ENCODE results near the gene SPON1. TPM values are rescaled to one million over a fixed set of nuclear protein-coding genes. Genes with fewer than 3 reads are reported as not detected.

Gene SPON1
- polyA plus RNA-seq, 4 donors, result 73.8 to 93.4 (median 89.9) TPM

DNA sequence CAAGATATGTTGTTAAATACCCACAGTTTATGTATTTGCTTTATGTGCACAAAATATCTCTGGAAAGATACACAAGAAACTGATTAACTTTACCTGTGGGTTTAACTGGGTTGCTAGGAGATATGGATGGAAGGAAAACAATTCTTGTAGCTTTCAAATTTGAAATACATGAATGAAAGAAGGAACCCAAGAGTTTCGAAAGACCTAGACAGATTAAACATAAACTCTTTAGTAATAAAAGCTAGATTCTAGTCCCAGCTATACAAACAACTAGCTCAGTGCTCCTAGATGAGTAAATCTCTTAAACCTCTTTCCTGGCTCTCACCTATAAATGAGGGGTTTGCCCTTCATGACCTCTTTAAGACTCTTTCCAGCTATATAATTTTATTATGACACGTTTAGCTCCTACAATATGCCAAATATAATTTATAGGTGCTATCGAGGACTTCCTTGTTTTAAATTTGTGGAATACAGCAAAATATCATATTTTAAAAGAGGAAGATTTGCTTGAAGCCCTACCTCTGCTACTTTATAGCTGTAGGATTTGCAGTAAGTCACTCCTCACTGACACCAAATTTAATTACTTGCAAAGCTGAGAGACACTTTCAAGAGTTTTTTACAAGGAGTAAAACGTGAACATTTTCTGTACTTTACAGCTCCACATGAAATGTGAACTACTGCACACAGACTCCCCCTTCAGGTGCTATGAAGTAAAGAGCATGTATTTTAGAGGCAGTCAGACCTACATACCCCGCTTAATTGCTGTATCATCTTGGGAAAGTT is 345.8 kb downstream of the SPON1 start:
- peak in 1 of 4 donors; percentile 16 for DNase-seq (ENCODE audit: low read depth in 4 of 4, low spot score in 3 of 4)

DNA sequence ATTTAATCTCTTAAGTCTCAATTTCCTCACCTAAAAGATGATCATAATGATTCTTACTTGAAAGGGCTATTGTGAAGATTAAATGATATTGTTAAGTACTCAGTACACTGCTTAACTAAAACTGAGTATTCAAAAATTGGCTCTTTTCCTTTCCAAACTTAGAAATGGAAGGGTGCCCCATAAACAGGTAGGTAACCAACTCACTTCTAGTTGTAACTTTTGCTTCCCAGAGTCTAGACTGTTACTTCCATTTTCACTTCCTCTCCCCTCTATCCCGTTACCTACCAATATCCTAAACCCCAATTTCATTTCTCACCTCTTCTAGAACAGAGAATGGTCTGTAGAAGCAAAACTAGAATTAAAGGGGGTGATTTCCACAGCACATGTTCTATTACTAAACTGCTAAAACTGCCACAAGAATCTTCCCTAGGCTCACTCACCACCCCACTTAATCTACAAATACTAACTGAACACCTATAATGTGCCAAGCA is 346.4 kb downstream of the SPON1 start:
- DNase-seq (ENCODE audit: low read depth in 4 of 4, low spot score in 3 of 4), result no peak

DNA sequence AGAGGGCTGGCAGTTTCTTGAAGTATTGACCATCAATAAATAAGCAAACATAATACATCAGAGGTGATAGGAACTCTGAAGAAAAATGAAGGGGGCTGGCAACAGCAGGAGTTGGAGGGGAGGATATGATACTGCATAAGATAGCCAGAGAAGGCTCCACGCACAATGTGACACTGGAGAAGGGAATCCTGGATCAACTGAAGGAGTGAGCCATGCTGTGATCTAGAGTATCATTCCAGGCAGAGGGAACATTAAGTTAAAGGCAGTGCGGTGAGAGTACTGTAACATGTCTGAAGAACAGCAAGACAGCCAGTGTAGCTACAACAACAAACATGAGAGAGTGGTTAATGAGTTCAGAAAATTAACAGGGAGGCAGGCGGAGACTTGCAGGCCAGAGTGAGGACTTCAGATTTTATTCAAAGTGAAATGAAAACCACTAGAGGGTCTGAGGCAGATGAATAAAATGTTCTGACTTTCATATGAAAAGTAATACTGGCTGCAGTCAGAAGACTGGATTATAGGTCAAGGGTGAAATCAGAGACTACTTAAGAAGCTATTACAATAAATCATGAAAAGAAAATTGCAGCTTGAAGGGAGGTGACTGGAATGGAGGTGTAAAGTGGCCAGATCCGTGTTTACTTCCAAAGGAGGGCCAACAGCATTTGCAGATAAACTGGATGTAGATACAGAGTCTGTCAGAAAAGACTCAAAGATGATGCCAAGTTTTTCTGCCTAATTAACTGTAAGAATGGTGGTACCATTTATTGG is 347.1 kb downstream of the SPON1 start:
- DNase-seq (ENCODE audit: low read depth in 4 of 4, low spot score in 3 of 4), result peak in 1 of 4 donors; percentile 10

DNA sequence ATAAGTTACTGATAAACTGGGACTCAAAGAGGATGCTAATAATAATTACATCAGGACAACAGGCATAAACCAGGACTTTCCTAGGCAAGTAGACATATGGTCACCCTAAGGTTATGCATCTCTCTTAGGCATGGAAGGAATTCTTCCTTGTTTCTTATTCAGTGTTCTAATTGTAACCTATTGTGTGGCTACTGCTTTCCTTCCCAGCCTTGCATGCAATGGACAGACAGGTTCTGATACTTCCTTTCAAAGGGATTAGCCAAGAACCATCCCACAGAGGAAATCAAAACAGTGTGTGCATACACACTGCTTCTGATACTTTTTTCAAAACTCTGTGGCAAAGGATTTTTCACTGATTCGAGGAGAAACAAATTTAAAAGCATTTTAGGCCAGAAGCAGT is 348.2 kb downstream of the SPON1 start:
- no peak for DNase-seq (ENCODE audit: low read depth in 4 of 4, low spot score in 3 of 4)

DNA sequence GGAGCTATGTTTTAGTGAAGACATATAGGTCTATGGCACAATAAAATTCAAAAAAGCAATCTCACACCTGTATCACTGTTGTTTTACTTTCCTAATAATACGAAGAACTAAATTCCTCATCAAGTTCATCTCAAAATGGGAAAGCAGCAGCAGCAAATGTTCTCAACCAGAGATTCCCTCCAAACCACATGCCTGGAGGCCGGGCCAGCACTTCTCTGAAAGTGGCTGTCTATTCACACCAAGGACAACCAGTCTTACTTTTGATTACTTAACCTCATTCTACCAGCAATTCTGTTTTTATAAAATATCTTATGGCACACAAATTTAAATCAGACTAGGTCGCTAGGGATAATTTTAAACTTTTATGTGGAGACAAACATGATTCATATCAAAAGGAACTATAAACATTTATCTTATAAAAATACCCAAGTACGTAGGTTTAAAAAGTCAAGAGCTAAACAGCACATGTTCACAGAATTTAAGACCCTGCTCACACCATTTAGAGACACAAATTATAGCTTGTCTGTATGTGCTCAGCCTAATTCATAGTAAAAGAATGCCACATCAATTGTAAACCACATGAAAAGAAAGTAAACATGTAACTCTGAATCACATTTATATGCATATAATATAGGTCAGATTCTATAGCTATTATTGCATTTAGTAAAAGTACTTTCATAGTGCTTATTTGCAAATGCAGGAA is 350.4 kb downstream of the SPON1 start:
- no peak for DNase-seq (ENCODE audit: low read depth in 4 of 4, low spot score in 3 of 4)

DNA sequence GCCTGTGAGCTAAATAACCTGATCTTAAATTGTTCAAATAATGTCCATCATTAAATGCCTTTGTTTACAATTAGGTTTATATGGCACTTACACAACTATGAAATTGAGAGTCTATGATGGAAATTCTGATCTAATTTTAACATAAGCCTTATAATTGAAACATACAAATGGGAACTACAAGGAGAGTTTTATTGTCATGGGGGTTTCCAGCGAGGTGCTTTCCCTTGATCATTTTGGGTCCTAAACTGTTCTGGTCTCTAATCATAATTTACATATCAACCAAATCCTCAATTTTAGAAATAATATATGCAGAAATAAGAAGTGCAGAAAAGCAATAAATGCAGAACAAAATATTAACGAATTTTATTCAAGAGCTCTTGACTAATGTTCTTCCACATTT is 351.6 kb downstream of the SPON1 start:
- DNase-seq (ENCODE audit: low read depth in 4 of 4, low spot score in 3 of 4), result no peak

DNA sequence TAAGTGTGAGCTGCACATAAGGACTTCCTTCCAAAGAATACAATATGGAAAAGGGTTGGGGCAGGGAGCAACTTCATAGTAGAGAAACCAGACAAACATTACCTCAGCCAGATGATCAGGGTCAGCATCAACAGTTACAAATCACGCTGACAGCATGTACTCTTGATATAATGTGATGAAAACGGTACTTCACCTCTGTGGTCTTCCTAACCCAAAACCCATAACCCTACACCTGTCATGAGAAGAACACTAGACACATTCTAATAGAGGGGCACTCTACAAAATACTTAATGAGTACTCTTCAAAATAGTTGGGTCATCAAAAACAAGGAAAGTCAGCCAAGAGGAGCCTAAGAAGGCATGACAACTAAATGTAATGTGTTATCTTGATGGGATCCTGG is 352.6 kb downstream of the SPON1 start:
- DNase-seq (ENCODE audit: low read depth in 4 of 4, low spot score in 3 of 4), result no peak
